GM18517 (cell line): ENCODE data around the gene CTAGE1.
"Not testable (repeated sequence)": the region's sequence is repeated elsewhere in the genome, so short reads cannot be mapped to it uniquely, and the experiment has no call there.

Source experiments
- ATAC-seq: cut with Tn5 transposase; IDR thresholded peaks from one replicate; pipeline ENCODE4 v1.9.1; 2021; ENCODE audit warnings: mild to moderate bottlenecking, moderate library complexity; ENCODE audit not compliant: unreplicated experiment

Gene CTAGE1

GRCh38 chr18:22417496-22418188, at the start of gene CTAGE1:
Gene CTAGE1 (minus strand): TSS chr18:22417915. CDS start chr18:22417811, 104 bp downstream.
- no peak for ATAC-seq

- no peak for ATAC-seq
Observed at GRCh38 chr18:22466608-22467395, 49.1 kb upstream of the CTAGE1 start.

- no peak for ATAC-seq
Observed at GRCh38 chr18:22465859-22466457, 48.2 kb upstream of the CTAGE1 start.

GRCh38 chr18:22463076-22463475, 45.4 kb upstream of the CTAGE1 start:
- ATAC-seq: no peak

- ATAC-seq: no peak
Observed at GRCh38 chr18:22459491-22459890, 41.8 kb upstream of the CTAGE1 start.

- no peak for ATAC-seq
Observed at GRCh38 chr18:22457524-22457923, 39.8 kb upstream of the CTAGE1 start.

GRCh38 chr18:22456547-22456946, 38.8 kb upstream of the CTAGE1 start:
- ATAC-seq: no peak

- no peak for ATAC-seq
Observed at GRCh38 chr18:22456116-22456480, 38.4 kb upstream of the CTAGE1 start.

- ATAC-seq: no peak
Observed at GRCh38 chr18:22455425-22456115, 37.9 kb upstream of the CTAGE1 start.

- no peak for ATAC-seq
Observed at GRCh38 chr18:22453315-22453714, 35.6 kb upstream of the CTAGE1 start.

- ATAC-seq: no peak
Observed at GRCh38 chr18:22452226-22452668, 34.5 kb upstream of the CTAGE1 start.

GRCh38 chr18:22451796-22452195, 34.1 kb upstream of the CTAGE1 start:
- ATAC-seq: no peak

GRCh38 chr18:22450766-22451165, 33.1 kb upstream of the CTAGE1 start:
- ATAC-seq: not testable (repeated sequence)

GRCh38 chr18:22450318-22450717, 32.6 kb upstream of the CTAGE1 start:
- ATAC-seq: not testable (repeated sequence)

GRCh38 chr18:22449753-22450152, 32.0 kb upstream of the CTAGE1 start:
- not testable (repeated sequence) for ATAC-seq

- no peak for ATAC-seq
Observed at GRCh38 chr18:22448238-22448637, 30.5 kb upstream of the CTAGE1 start.

GRCh38 chr18:22447792-22448191, 30.1 kb upstream of the CTAGE1 start:
- ATAC-seq: no peak

- no peak for ATAC-seq
Observed at GRCh38 chr18:22446911-22447310, 29.2 kb upstream of the CTAGE1 start.

- no peak for ATAC-seq
Observed at GRCh38 chr18:22446325-22446724, 28.6 kb upstream of the CTAGE1 start.

- no peak for ATAC-seq
Observed at GRCh38 chr18:22441638-22442037, 23.9 kb upstream of the CTAGE1 start.

- ATAC-seq: no peak
Observed at GRCh38 chr18:22439447-22439846, 21.7 kb upstream of the CTAGE1 start.
